Fibroblast of mammary gland (primary cell): Measurements from ENCODE around the gene ATP2C2.
"Not testable (repeated sequence)": the region's sequence is repeated elsewhere in the genome, so short reads cannot be mapped to it uniquely, and the experiment has no call there.

ENCODE experiments used
- DNase-seq: peaks from one replicate; pipeline ENCODE4 v3.0.0-alpha.2; 2010; ENCODE audit warnings: low read depth
- H3K4me3 ChIP-seq: 2 replicates; pipeline ENCODE4 v1.5.1; 2011; ENCODE audit warnings: low read depth, mild to moderate bottlenecking, low read length, moderate library complexity; ENCODE audit not compliant: control insufficient read depth
- TF ChIP-seq, protein P1 (sequence below): conservative IDR thresholded peaks from 2 replicates; pipeline ENCODE4 v1.5.1; 2011; ENCODE audit warnings: low read depth, low read length, inconsistent platforms; ENCODE audit not compliant: control insufficient read depth, insufficient read depth

ATP2C2 gene

DNA sequence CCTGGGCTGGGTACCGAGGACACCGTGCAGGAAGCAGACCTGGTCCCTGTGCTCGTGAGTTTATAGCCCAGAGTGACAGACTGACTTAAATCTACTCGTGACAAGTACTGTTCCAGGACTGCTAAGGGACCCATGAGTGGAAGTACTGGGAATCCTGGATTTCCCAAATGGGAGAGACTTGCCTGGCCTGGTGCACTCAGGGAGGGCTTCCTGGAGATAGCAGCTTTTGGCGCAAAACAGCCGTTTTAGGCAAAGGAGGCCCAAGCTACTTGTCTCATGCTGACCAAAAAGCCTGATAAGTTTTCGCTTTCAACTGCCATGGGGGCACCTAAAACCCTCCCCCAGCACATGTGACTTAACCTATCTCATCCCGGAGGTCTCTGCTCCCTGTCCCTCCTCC, 51.4 kb downstream of the ATP2C2 start:
- TF ChIP-seq, protein P1, sequence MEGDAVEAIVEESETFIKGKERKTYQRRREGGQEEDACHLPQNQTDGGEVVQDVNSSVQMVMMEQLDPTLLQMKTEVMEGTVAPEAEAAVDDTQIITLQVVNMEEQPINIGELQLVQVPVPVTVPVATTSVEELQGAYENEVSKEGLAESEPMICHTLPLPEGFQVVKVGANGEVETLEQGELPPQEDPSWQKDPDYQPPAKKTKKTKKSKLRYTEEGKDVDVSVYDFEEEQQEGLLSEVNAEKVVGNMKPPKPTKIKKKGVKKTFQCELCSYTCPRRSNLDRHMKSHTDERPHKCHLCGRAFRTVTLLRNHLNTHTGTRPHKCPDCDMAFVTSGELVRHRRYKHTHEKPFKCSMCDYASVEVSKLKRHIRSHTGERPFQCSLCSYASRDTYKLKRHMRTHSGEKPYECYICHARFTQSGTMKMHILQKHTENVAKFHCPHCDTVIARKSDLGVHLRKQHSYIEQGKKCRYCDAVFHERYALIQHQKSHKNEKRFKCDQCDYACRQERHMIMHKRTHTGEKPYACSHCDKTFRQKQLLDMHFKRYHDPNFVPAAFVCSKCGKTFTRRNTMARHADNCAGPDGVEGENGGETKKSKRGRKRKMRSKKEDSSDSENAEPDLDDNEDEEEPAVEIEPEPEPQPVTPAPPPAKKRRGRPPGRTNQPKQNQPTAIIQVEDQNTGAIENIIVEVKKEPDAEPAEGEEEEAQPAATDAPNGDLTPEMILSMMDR: no peak
- no peak for DNase-seq
- no peak overlapping the region for H3K4me3 ChIP-seq

- DNase-seq, H3K4me3 ChIP-seq: not testable (repeated sequence)
Measured at GRCh38 chr16:84420556-84420955, 52.2 kb downstream of the ATP2C2 start.

GRCh38 chr16:84421081-84421937, 53.0 kb downstream of the ATP2C2 start:
- DNase-seq: no peak
- no peak overlapping the region for H3K4me3 ChIP-seq
- TF ChIP-seq, protein P1: no peak

- H3K4me3 ChIP-seq: no peak overlapping the region
- TF ChIP-seq, protein P1: no peak
- DNase-seq: no peak
Measured at GRCh38 chr16:84421938-84422220, 53.5 kb downstream of the ATP2C2 start.

DNA sequence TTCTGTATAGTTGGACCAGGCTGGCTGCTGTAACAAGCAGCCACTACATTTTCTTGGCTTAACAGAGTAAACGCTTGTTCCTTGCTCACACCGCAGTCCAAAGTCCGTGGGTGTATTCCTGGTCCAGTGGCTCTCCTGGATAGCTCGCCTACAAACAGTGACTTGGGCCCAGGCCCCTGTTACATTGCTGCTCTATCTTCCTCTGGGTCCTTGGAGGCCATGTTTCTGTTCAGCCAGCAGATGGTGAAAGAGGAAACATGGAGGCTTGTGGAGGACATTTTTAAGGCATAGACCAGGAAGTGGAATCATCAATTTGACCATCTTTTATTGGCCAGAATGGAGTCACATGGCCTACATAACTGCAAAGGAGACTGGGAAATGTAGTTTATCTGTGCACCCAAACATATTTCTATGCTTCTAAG, 55.1 kb downstream of the ATP2C2 start:
- DNase-seq: peak; percentile 66
- TF ChIP-seq, protein P1: no peak
- no peak overlapping the region for H3K4me3 ChIP-seq

GRCh38 chr16:84425696-84426095, 57.4 kb downstream of the ATP2C2 start:
- H3K4me3 ChIP-seq: no peak overlapping the region
- TF ChIP-seq, protein P1: no peak
- no peak for DNase-seq

DNA sequence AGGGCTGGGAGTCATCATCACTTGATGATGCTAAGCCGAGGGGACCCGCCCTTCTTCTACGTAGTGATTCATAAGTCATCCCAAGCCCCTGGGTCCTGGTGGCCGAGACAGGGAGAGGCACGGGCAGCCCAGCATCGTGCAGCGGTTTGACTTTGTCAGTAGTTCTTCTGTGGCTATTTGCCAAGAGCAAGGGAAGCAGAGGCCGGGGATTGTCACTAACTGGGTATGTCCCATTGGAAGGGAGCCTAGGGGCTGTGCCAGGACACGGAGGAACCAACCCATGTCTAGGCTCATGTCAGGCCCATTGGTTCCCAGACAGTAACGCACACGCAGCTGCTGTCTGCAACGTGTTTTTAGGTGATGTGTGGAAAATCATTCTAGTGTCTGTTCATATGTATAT, 58.5 kb downstream of the ATP2C2 start:
- TF ChIP-seq, protein P1: no peak
- H3K4me3 ChIP-seq: no peak overlapping the region
- DNase-seq: no peak
